Upper lobe of left lung (tissue), 6 donors: ENCODE results near the gene SAA2. TPM values are rescaled to one million over a fixed set of nuclear protein-coding genes. Genes with fewer than 3 reads are reported as not detected.
"Not testable (repeated sequence)": the region's sequence is repeated elsewhere in the genome, so short reads cannot be mapped to it uniquely, and the experiment has no call there.

Experiments used
- ATAC-seq, 2 donors: fragments of 200-7000 bp; cut with Tn5 transposase; one replicate each; pipeline ENCODE4 v1.9.1; 2022; ENCODE audit warnings: mild to moderate bottlenecking in 2 of 2, moderate library complexity in 2 of 2; ENCODE audit not compliant: low FRiP score in 2 of 2
- DNase-seq, 2 donors: peaks; one replicate each; pipeline ENCODE4 v3.0.0-alpha.2; 2019 to 2020
- H3K27ac ChIP-seq, 4 donors: fragments of 200-600 bp; sonication (generic); one replicate each; pipeline ENCODE4 v1.5.1; 2016 to 2019
- H3K27me3 ChIP-seq, 4 donors: fragments of 200-600 bp; sonication (generic); one replicate each; pipeline ENCODE4 v1.5.1; 2017 to 2019
- H3K36me3 ChIP-seq, 4 donors: fragments of 200-600 bp; sonication (generic); one replicate each; pipeline ENCODE4 v1.5.1; 2016 to 2019
- H3K4me1 ChIP-seq, 4 donors: fragments of 200-600 bp; sonication (generic); one replicate each; pipeline ENCODE4 v1.5.1; 2018 to 2019
- H3K4me3 ChIP-seq, 4 donors: fragments of 200-600 bp; sonication (generic); one replicate each; pipeline ENCODE4 v1.5.1; 2017 to 2019; ENCODE audit warnings: mild to moderate bottlenecking in 2 of 4, moderate library complexity in 1 of 4
- H3K9me3 ChIP-seq, 4 donors: fragments of 200-600 bp; sonication (generic); one replicate each; pipeline ENCODE4 v1.5.1; 2018 to 2019
- CTCF ChIP-seq, 6 experiments: fragments of 450-650 bp in 4 of 6; fragments of 200-600 bp in 2 of 6; sonication (generic) in 2 of 6; IDR thresholded peaks; one replicate each; pipeline ENCODE4 v1.5.1; 2016 to 2019; ENCODE audit warnings: antibody characterized with exemption in 6 of 6
- EP300 ChIP-seq, 4 donors: sonication (generic); formaldehyde crosslinking; IDR thresholded peaks; one replicate each; pipeline ENCODE4 v1.5.1; 2017; ENCODE audit warnings: antibody characterized with exemption in 4 of 4, control low read depth in 2 of 4
- POLR2A ChIP-seq, 4 donors: fragments of 450-650 bp; IDR thresholded peaks; one replicate each; pipeline ENCODE4 v1.5.1; 2016 to 2017; ENCODE audit warnings: antibody characterized with exemption in 4 of 4, mild to moderate bottlenecking in 2 of 4
- POLR2AphosphoS5 ChIP-seq, 2 donors: sonication (generic); formaldehyde crosslinking; IDR thresholded peaks; one replicate each; pipeline ENCODE4 v1.5.1; 2017; ENCODE audit warnings: antibody characterized with exemption in 2 of 2
- WGBS, 2 donors: methylation state at CpG; one replicate each; pipeline ENCODE4 v1.1.5; 2017 to 2018; 5-methylcytosine and 5-hydroxymethylcytosine counted together
- total RNA-seq, 6 donors: library from RNA; depleted of rRNA in 4 of 6; stranded (reverse); fragments of >200 nt in 4 of 6; gene quantifications; one replicate each; pipeline versions ENCODE4 v1.1.0 to v1.2.1, GENCODE V29; 2016 to 2021
- donor health status: DM: no; HTN: no; CAD: no; lungs with moderate emphysema.
- donor health status: DM: no; HTN: yes; CAD: no; lungs with severe emphysema.

The SAA2 gene
- total RNA-seq, 6 donors from 2014 or later: 2.0 to 50.3 (median 11.7) TPM; not detected in 1

- H3K4me3 ChIP-seq: no peak overlapping the region
- DNase-seq: no peak
- no peaks in the 10 kb centered on the region for H3K27me3 ChIP-seq
- no peak for TF ChIP-seq CTCF (IDR thresholded peaks at IDR 0.05)
- TF ChIP-seq POLR2A (IDR thresholded peaks at IDR 0.05): no peak
- no peaks in the 10 kb centered on the region for H3K9me3 ChIP-seq
- no peaks in the 10 kb centered on the region for H3K36me3 ChIP-seq
- 73 to 79% methylated on average over 4 of the region's 4 CpGs for WGBS, 2 donors
- H3K27ac ChIP-seq: no peak overlapping the region
- no peak for ATAC-seq
- H3K4me1 ChIP-seq: peaks cover 0 to 10% (median 0%) of the 10 kb centered on the region in 4 donors
Measured at GRCh38 chr11:18264035-18264434, 15.6 kb upstream of the SAA2 start.

GRCh38 chr11:18262681-18263350, 14.3 kb upstream of the SAA2 start:
- not testable (repeated sequence) for H3K27me3 ChIP-seq, DNase-seq, H3K4me1 ChIP-seq, H3K27ac ChIP-seq, H3K9me3 ChIP-seq, H3K4me3 ChIP-seq, ATAC-seq, H3K36me3 ChIP-seq
- WGBS, 2 donors: 70 to 78% methylated on average over 8 of the region's 8 CpGs

- Histone ChIP-seq H3K27ac (no peak overlapping the region), H3K4me3 (no peak overlapping the region), H3K9me3 (no peaks in the 10 kb centered on the region), H3K36me3 (no peaks in the 10 kb centered on the region), H3K27me3 (no peaks in the 10 kb centered on the region), H3K4me1 (peaks cover 0 to 10% (median 0%) of the 10 kb centered on the region in 4 donors)
- TF ChIP-seq POLR2AphosphoS5 (IDR thresholded peaks at IDR 0.05) (no peak), POLR2A (IDR thresholded peaks at IDR 0.05) (no peak), EP300 (IDR thresholded peaks at IDR 0.05) (no peak), CTCF (IDR thresholded peaks at IDR 0.05) (no peak)
- ATAC-seq (no peak), DNase-seq (peak in 1 of 2 donors; percentile 63)
- WGBS, 2 donors: 92 to 95% methylated on average over 14 of the region's 14 CpGs
Measured at GRCh38 chr11:18261721-18262120, 13.3 kb upstream of the SAA2 start.

- Histone ChIP-seq H3K9me3 (no peaks in the 10 kb centered on the region), H3K27me3 (no peaks in the 10 kb centered on the region), H3K36me3 (no peaks in the 10 kb centered on the region), H3K4me3 (no peak overlapping the region), H3K4me1 (no peaks in the 10 kb centered on the region), H3K27ac (no peak overlapping the region)
- ATAC-seq: no peak
- no peak for DNase-seq
- TF ChIP-seq EP300 (IDR thresholded peaks at IDR 0.05) (no peak), POLR2A (IDR thresholded peaks at IDR 0.05) (no peak), POLR2AphosphoS5 (IDR thresholded peaks at IDR 0.05) (no peak)
Measured at GRCh38 chr11:18259259-18259658, 10.8 kb upstream of the SAA2 start.

- Histone ChIP-seq H3K27ac (no peak overlapping the region), H3K4me1 (no peaks in the 10 kb centered on the region), H3K36me3 (no peaks in the 10 kb centered on the region), H3K9me3 (no peaks in the 10 kb centered on the region), H3K27me3 (no peaks in the 10 kb centered on the region), H3K4me3 (no peak overlapping the region)
- no peak for DNase-seq
- TF ChIP-seq POLR2AphosphoS5 (IDR thresholded peaks at IDR 0.05): no peak
- no peak for TF ChIP-seq POLR2A (IDR thresholded peaks at IDR 0.05)
- no peak for TF ChIP-seq CTCF (IDR thresholded peaks at IDR 0.05)
- no peak for TF ChIP-seq EP300 (IDR thresholded peaks at IDR 0.05)
- 64 to 70% methylated on average over 2 of the region's 2 CpGs for WGBS, 2 donors
- ATAC-seq: no peak
Measured at GRCh38 chr11:18254781-18255361, 6.4 kb upstream of the SAA2 start.

GRCh38 chr11:18253778-18254338, 5.4 kb upstream of the SAA2 start:
- H3K9me3 ChIP-seq: no peaks in the 10 kb centered on the region
- no peak for DNase-seq
- ATAC-seq: no peak
- no peak overlapping the region for H3K4me3 ChIP-seq
- H3K27ac ChIP-seq: no peak overlapping the region
- WGBS, 2 donors: 74 to 85% methylated on average over 10 to 11 of the region's 11 CpGs
- no peaks in the 10 kb centered on the region for H3K27me3 ChIP-seq
- TF ChIP-seq EP300 (IDR thresholded peaks at IDR 0.05) (no peak), POLR2A (IDR thresholded peaks at IDR 0.05) (no peak), CTCF (IDR thresholded peaks at IDR 0.05) (no peak), POLR2AphosphoS5 (IDR thresholded peaks at IDR 0.05) (no peak)
- no peaks in the 10 kb centered on the region for H3K4me1 ChIP-seq
- H3K36me3 ChIP-seq: no peaks in the 10 kb centered on the region
